Measurements from ENCODE around the gene PLEKHG4. TPM values are rescaled to one million over a fixed set of nuclear protein-coding genes. Genes with fewer than 3 reads are reported as not detected.

PLEKHG4 gene
- polyA plus RNA-seq, 1 donor from 2014 or later, result 0.28 TPM

DNA sequence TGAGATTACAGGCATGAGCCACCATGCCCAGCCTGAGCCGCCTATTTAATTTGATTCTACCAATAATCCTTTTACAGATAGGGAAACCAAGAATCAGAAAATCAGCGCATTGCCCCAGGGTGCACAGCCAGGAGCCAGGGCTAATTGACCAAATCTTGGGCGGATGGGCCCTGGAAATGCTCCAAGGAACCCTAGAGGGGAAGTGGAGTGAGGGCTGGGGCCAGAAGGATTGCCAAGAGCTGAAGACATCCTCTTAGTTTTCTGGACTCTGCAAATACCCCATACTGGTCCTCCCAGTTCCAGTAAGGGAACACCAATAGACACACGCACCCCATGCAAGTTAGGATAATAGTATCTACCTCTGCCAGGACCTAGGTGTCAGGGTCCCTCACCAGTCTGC lies 35.9 kb upstream of the PLEKHG4 start:
- H3K36me3 ChIP-seq (ENCODE audit: insufficient read depth, low read length), result no peaks in the 10 kb centered on the region
- no peaks in the 10 kb centered on the region for H3F3A ChIP-seq (ENCODE audit: insufficient read depth, low read length, poor library complexity, severe bottlenecking)
- no peaks in the 10 kb centered on the region for H4K20me1 ChIP-seq (ENCODE audit: insufficient read depth)
- H3K4me3 ChIP-seq (ENCODE audit: low read length), result no peak overlapping the region
- H3K27me3 ChIP-seq (ENCODE audit: insufficient read depth, low read depth, low read length), result peaks cover 27% of the 10 kb centered on the region
- no peaks in the 10 kb centered on the region for H3K9me3 ChIP-seq (ENCODE audit: low read length)
- no peak overlapping the region for H2AFZ ChIP-seq (ENCODE audit: low read depth, low read length)
- no peak overlapping the region for H3K9ac ChIP-seq (ENCODE audit: low read length)
- H3K27ac ChIP-seq (ENCODE audit: low read length), result no peak overlapping the region
- TF ChIP-seq SMC3 (conservative IDR thresholded peaks at IDR 0.05; ENCODE audit: poor library complexity) (no peak), EP300 (conservative IDR thresholded peaks at IDR 0.05; ENCODE audit: poor library complexity, severe bottlenecking) (no peak), POLR2AphosphoS5 (IDR thresholded peaks at IDR 0.05) (no peak), MXI1 (conservative IDR thresholded peaks at IDR 0.05; ENCODE audit: poor library complexity, severe bottlenecking) (no peak), RAD21 (conservative IDR thresholded peaks at IDR 0.05) (no peak), EZH2 (IDR thresholded peaks at IDR 0.05; ENCODE audit: borderline replicate concordance, insufficient read depth, low read length, poor library complexity, severe bottlenecking) (no peak), TAF1 (IDR thresholded peaks at IDR 0.05; ENCODE audit: low read depth) (no peak)
- TF ChIP-seq, protein P1, sequence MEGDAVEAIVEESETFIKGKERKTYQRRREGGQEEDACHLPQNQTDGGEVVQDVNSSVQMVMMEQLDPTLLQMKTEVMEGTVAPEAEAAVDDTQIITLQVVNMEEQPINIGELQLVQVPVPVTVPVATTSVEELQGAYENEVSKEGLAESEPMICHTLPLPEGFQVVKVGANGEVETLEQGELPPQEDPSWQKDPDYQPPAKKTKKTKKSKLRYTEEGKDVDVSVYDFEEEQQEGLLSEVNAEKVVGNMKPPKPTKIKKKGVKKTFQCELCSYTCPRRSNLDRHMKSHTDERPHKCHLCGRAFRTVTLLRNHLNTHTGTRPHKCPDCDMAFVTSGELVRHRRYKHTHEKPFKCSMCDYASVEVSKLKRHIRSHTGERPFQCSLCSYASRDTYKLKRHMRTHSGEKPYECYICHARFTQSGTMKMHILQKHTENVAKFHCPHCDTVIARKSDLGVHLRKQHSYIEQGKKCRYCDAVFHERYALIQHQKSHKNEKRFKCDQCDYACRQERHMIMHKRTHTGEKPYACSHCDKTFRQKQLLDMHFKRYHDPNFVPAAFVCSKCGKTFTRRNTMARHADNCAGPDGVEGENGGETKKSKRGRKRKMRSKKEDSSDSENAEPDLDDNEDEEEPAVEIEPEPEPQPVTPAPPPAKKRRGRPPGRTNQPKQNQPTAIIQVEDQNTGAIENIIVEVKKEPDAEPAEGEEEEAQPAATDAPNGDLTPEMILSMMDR (IDR thresholded peaks at IDR 0.05; ENCODE audit: poor library complexity, severe bottlenecking), result no peak
- TF ChIP-seq, protein P2, sequence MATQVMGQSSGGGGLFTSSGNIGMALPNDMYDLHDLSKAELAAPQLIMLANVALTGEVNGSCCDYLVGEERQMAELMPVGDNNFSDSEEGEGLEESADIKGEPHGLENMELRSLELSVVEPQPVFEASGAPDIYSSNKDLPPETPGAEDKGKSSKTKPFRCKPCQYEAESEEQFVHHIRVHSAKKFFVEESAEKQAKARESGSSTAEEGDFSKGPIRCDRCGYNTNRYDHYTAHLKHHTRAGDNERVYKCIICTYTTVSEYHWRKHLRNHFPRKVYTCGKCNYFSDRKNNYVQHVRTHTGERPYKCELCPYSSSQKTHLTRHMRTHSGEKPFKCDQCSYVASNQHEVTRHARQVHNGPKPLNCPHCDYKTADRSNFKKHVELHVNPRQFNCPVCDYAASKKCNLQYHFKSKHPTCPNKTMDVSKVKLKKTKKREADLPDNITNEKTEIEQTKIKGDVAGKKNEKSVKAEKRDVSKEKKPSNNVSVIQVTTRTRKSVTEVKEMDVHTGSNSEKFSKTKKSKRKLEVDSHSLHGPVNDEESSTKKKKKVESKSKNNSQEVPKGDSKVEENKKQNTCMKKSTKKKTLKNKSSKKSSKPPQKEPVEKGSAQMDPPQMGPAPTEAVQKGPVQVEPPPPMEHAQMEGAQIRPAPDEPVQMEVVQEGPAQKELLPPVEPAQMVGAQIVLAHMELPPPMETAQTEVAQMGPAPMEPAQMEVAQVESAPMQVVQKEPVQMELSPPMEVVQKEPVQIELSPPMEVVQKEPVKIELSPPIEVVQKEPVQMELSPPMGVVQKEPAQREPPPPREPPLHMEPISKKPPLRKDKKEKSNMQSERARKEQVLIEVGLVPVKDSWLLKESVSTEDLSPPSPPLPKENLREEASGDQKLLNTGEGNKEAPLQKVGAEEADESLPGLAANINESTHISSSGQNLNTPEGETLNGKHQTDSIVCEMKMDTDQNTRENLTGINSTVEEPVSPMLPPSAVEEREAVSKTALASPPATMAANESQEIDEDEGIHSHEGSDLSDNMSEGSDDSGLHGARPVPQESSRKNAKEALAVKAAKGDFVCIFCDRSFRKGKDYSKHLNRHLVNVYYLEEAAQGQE (IDR thresholded peaks at IDR 0.05; ENCODE audit: borderline replicate concordance), result no peak
- H3K4me2 ChIP-seq (ENCODE audit: low read length), result no peak overlapping the region
- H3K79me2 ChIP-seq (replicated peaks; ENCODE audit: insufficient read depth, low read length), result no peaks in the 10 kb centered on the region
- H3K9me2 ChIP-seq (ENCODE audit: insufficient read depth, low read length), result no peaks in the 10 kb centered on the region

DNA sequence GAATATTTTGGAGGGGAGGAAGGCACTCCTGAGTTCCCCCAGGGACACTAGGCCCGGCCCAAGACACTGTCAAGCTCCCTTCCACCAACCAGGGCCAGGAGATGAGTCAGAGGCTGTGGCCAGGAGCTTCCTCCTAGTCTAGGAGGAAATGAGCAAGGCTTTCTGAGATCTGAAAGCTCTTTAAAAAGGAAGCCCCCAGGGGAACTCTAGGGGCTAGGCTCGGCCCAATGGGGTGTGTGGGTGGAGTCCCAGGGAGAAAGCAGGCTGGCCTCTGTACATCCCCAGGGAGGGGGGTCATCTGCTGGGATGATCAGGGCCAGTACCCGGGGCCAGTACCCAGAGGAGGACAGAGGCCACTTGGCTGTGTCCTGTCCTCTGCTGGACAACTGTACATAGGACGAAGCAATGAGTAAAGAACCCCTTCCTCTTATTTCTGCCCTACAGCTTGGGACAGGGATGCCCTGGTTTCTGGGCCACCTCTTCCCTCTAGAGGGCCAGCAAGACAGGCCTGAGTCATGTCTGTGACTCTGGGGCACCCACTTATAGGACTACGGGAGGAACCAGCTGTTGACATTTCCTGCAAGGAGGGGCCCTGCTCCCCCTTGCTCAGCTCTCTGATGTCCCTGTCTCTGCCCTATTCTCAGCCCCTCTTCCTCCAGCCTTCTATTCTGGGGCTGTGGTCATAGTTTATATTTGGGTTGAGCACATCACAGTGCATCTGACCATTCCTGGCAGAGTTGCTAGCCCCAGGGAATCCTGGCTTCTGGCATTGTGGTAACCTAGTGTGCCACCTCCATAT lies 34.7 kb upstream of the PLEKHG4 start:
- no peaks in the 10 kb centered on the region for H4K20me1 ChIP-seq (ENCODE audit: insufficient read depth)
- H3K79me2 ChIP-seq (replicated peaks; ENCODE audit: insufficient read depth, low read length), result no peaks in the 10 kb centered on the region
- no peak overlapping the region for H3K9ac ChIP-seq (ENCODE audit: low read length)
- no peaks in the 10 kb centered on the region for H3K36me3 ChIP-seq (ENCODE audit: insufficient read depth, low read length)
- H3K9me3 ChIP-seq (ENCODE audit: low read length), result no peaks in the 10 kb centered on the region
- H3K9me2 ChIP-seq (ENCODE audit: insufficient read depth, low read length), result no peaks in the 10 kb centered on the region
- peaks cover 38% of the 10 kb centered on the region for H3K27me3 ChIP-seq (ENCODE audit: insufficient read depth, low read depth, low read length)
- H3K4me2 ChIP-seq (ENCODE audit: low read length), result no peak overlapping the region
- no peak for TF ChIP-seq MXI1 (conservative IDR thresholded peaks at IDR 0.05; ENCODE audit: poor library complexity, severe bottlenecking)
- TF ChIP-seq SMC3 (conservative IDR thresholded peaks at IDR 0.05; ENCODE audit: poor library complexity), result no peak
- no peak for TF ChIP-seq EZH2 (IDR thresholded peaks at IDR 0.05; ENCODE audit: borderline replicate concordance, insufficient read depth, low read length, poor library complexity, severe bottlenecking)
- no peak for TF ChIP-seq POLR2AphosphoS5 (IDR thresholded peaks at IDR 0.05)
- TF ChIP-seq EP300 (conservative IDR thresholded peaks at IDR 0.05; ENCODE audit: poor library complexity, severe bottlenecking), result no peak
- TF ChIP-seq TAF1 (IDR thresholded peaks at IDR 0.05; ENCODE audit: low read depth), result no peak
- TF ChIP-seq, protein P2 (IDR thresholded peaks at IDR 0.05; ENCODE audit: borderline replicate concordance), result no peak
- TF ChIP-seq, protein P1 (IDR thresholded peaks at IDR 0.05; ENCODE audit: poor library complexity, severe bottlenecking), result no peak
- no peak for TF ChIP-seq RAD21 (conservative IDR thresholded peaks at IDR 0.05)
- H3F3A ChIP-seq (ENCODE audit: insufficient read depth, low read length, poor library complexity, severe bottlenecking), result no peaks in the 10 kb centered on the region
- no peak overlapping the region for H3K4me3 ChIP-seq (ENCODE audit: low read length)
- no peak overlapping the region for H3K27ac ChIP-seq (ENCODE audit: low read length)
- H2AFZ ChIP-seq (ENCODE audit: low read depth, low read length), result no peak overlapping the region
